Subcutaneous abdominal adipose tissue (tissue), 5 donors: ENCODE data around the gene AGAP1.

Source experiments
- H3K27ac ChIP-seq: one replicate; pipeline ENCODE4 v1.7.0; 2013; ENCODE audit warnings: low read depth, mild to moderate bottlenecking, inconsistent platforms, low read length, moderate library complexity
- H3K27me3 ChIP-seq, 5 donors: one replicate each; pipeline ENCODE4 v1.7.0; 2013; ENCODE audit warnings: low read length in 5 of 5, inconsistent platforms in 1 of 5; ENCODE audit not compliant: control insufficient read depth in 5 of 5, insufficient read depth in 4 of 5
- H3K36me3 ChIP-seq, 5 donors: one replicate each; pipeline ENCODE4 v1.7.0; 2013; ENCODE audit warnings: low read length in 5 of 5; ENCODE audit not compliant: control insufficient read depth in 5 of 5, insufficient read depth in 5 of 5
- H3K4me1 ChIP-seq, 5 donors: one replicate each; pipeline ENCODE4 v1.7.0; 2013; ENCODE audit warnings: low read length in 5 of 5, mild to moderate bottlenecking in 3 of 5, moderate library complexity in 1 of 5; ENCODE audit not compliant: control insufficient read depth in 5 of 5, insufficient read depth in 5 of 5
- H3K4me3 ChIP-seq, 5 donors: one replicate each; pipeline ENCODE4 v1.7.0; 2013; ENCODE audit warnings: low read length in 5 of 5, low read depth in 1 of 5
- H3K9ac ChIP-seq, 5 donors: one replicate each; pipeline ENCODE4 v1.7.0; 2013; ENCODE audit warnings: low read length in 5 of 5, mild to moderate bottlenecking in 4 of 5, moderate library complexity in 3 of 5
- H3K9me3 ChIP-seq, 5 donors: one replicate each; pipeline ENCODE4 v1.7.0; 2013; ENCODE audit warnings: low read length in 5 of 5; ENCODE audit not compliant: control insufficient read depth in 5 of 5
- donor health status: healthy.
- donor health status: healthy.
- donor health status: healthy.
- donor health status: healthy.
- donor health status: healthy.

The AGAP1 gene

GRCh38 chr2:235842941-235843340, 349.1 kb downstream of the AGAP1 start:
- Histone ChIP-seq H3K9ac (no peak overlapping the region), H3K9me3 (no peaks in the 10 kb centered on the region), H3K4me3 (no peak overlapping the region), H3K27me3 (no peaks in the 10 kb centered on the region), H3K36me3 (peaks cover 0 to 4% (median 0%) of the 10 kb centered on the region in 5 donors), H3K27ac (no peak overlapping the region), H3K4me1 (peaks cover 0 to 11% (median 6%) of the 10 kb centered on the region in 5 donors)

- peaks cover 0 to 6% (median 4%) of the 10 kb centered on the region in 5 donors for H3K4me1 ChIP-seq
- no peak overlapping the region for H3K9ac ChIP-seq
- H3K9me3 ChIP-seq, result no peaks in the 10 kb centered on the region
- no peak overlapping the region for H3K27ac ChIP-seq
- H3K36me3 ChIP-seq, result peaks cover 0 to 6% (median 0%) of the 10 kb centered on the region in 5 donors
- no peak overlapping the region for H3K4me3 ChIP-seq
- no peaks in the 10 kb centered on the region for H3K27me3 ChIP-seq
Observed at GRCh38 chr2:235843591-235844395, 349.9 kb downstream of the AGAP1 start.

GRCh38 chr2:235844561-235844960, 350.7 kb downstream of the AGAP1 start:
- Histone ChIP-seq H3K9ac (no peak overlapping the region), H3K4me1 (no peaks in the 10 kb centered on the region), H3K27ac (no peak overlapping the region), H3K27me3 (no peaks in the 10 kb centered on the region), H3K9me3 (no peaks in the 10 kb centered on the region), H3K36me3 (peaks cover 0 to 6% (median 0%) of the 10 kb centered on the region in 5 donors), H3K4me3 (no peak overlapping the region)

- no peak overlapping the region for H3K27ac ChIP-seq
- peaks cover 0 to 6% (median 0%) of the 10 kb centered on the region in 5 donors for H3K36me3 ChIP-seq
- no peaks in the 10 kb centered on the region for H3K9me3 ChIP-seq
- H3K27me3 ChIP-seq, result no peaks in the 10 kb centered on the region
- H3K9ac ChIP-seq, result no peak overlapping the region
- no peak overlapping the region for H3K4me3 ChIP-seq
- no peaks in the 10 kb centered on the region for H3K4me1 ChIP-seq
Observed at GRCh38 chr2:235845245-235845644, 351.4 kb downstream of the AGAP1 start.

- H3K36me3 ChIP-seq, result peaks cover 0 to 6% (median 0%) of the 10 kb centered on the region in 5 donors
- H3K9ac ChIP-seq, result no peak overlapping the region
- H3K4me3 ChIP-seq, result no peak overlapping the region
- no peaks in the 10 kb centered on the region for H3K9me3 ChIP-seq
- H3K4me1 ChIP-seq, result no peaks in the 10 kb centered on the region
- H3K27ac ChIP-seq, result no peak overlapping the region
- H3K27me3 ChIP-seq, result no peaks in the 10 kb centered on the region
Observed at GRCh38 chr2:235847576-235847975, 353.7 kb downstream of the AGAP1 start.

- Histone ChIP-seq H3K4me3 (no peak overlapping the region), H3K9me3 (no peaks in the 10 kb centered on the region)
Observed at GRCh38 chr2:235848055-235848454, 354.2 kb downstream of the AGAP1 start.

GRCh38 chr2:235848946-235849345, 355.1 kb downstream of the AGAP1 start:
- H3K36me3 ChIP-seq, result peaks cover 0 to 6% (median 0%) of the 10 kb centered on the region in 5 donors
- H3K27me3 ChIP-seq, result no peaks in the 10 kb centered on the region
- H3K9ac ChIP-seq, result no peak overlapping the region
- no peak overlapping the region for H3K27ac ChIP-seq
- H3K4me3 ChIP-seq, result no peak overlapping the region
- no peaks in the 10 kb centered on the region for H3K4me1 ChIP-seq
- H3K9me3 ChIP-seq, result no peaks in the 10 kb centered on the region

More at GRCh38 chr2:235848055-235848454, 354.2 kb downstream of the AGAP1 start:
- H3K4me1 ChIP-seq, result no peaks in the 10 kb centered on the region
- H3K27me3 ChIP-seq, result no peaks in the 10 kb centered on the region
- H3K9ac ChIP-seq, result no peak overlapping the region
- H3K27ac ChIP-seq, result no peak overlapping the region
- peaks cover 0 to 6% (median 0%) of the 10 kb centered on the region in 5 donors for H3K36me3 ChIP-seq

GRCh38 chr2:235849489-235849888, 355.6 kb downstream of the AGAP1 start:
- H3K36me3 ChIP-seq, result peaks cover 0 to 6% (median 0%) of the 10 kb centered on the region in 5 donors
- no peaks in the 10 kb centered on the region for H3K27me3 ChIP-seq
- no peaks in the 10 kb centered on the region for H3K4me1 ChIP-seq
- no peak overlapping the region for H3K27ac ChIP-seq
- H3K9me3 ChIP-seq, result no peaks in the 10 kb centered on the region
- H3K4me3 ChIP-seq, result no peak overlapping the region
- no peak overlapping the region for H3K9ac ChIP-seq

GRCh38 chr2:235850289-235850688, 356.4 kb downstream of the AGAP1 start:
- no peaks in the 10 kb centered on the region for H3K27me3 ChIP-seq
- H3K4me3 ChIP-seq, result no peak overlapping the region
- H3K27ac ChIP-seq, result no peak overlapping the region
- H3K36me3 ChIP-seq, result peaks cover 0 to 6% (median 0%) of the 10 kb centered on the region in 5 donors
- no peak overlapping the region for H3K9ac ChIP-seq
- H3K4me1 ChIP-seq, result no peaks in the 10 kb centered on the region
- no peaks in the 10 kb centered on the region for H3K9me3 ChIP-seq

- Histone ChIP-seq H3K4me1 (no peaks in the 10 kb centered on the region), H3K36me3 (peaks cover 0 to 6% (median 0%) of the 10 kb centered on the region in 5 donors), H3K9me3 (no peaks in the 10 kb centered on the region), H3K4me3 (no peak overlapping the region), H3K27me3 (no peaks in the 10 kb centered on the region), H3K9ac (no peak overlapping the region), H3K27ac (no peak overlapping the region)
Observed at GRCh38 chr2:235850771-235851551, 357.1 kb downstream of the AGAP1 start.
